Progenitor cell of endocrine pancreas (in vitro differentiated cells): ENCODE data around the gene OOSP1. TPM values are rescaled to one million over a fixed set of nuclear protein-coding genes. Genes with fewer than 3 reads are reported as not detected.

ENCODE experiments used
- DNase-seq: peaks from one replicate; pipeline ENCODE4 v3.0.0; 2021; ENCODE audit warnings: low spot score; ENCODE audit not compliant: unreplicated experiment
- H3K27ac Mint-ChIP-seq: 2 replicates; pipeline ENCODE4 v1.8.0; 2021; ENCODE audit warnings: mild to moderate bottlenecking, moderate library complexity, mixed read lengths
- H3K27me3 Mint-ChIP-seq: 2 replicates; pipeline ENCODE4 v1.8.0; 2021; ENCODE audit warnings: mixed read lengths
- H3K36me3 Mint-ChIP-seq: 2 replicates; pipeline ENCODE4 v1.8.0; 2022; ENCODE audit warnings: mixed read lengths; ENCODE audit not compliant: insufficient read depth
- H3K4me1 Mint-ChIP-seq: 2 replicates; pipeline ENCODE4 v1.8.0; 2021; ENCODE audit warnings: low read depth, mixed read lengths
- H3K4me3 Mint-ChIP-seq: 2 replicates; pipeline ENCODE4 v1.8.0; 2021; ENCODE audit warnings: low read depth, mild to moderate bottlenecking, moderate library complexity, mixed read lengths
- H3K9me3 Mint-ChIP-seq: 2 replicates; pipeline ENCODE4 v1.8.0; 2021; ENCODE audit warnings: low read depth, mixed read lengths
- CTCF ChIP-seq: fragments of 200-600 bp; sonication (generic); IDR thresholded peaks from one replicate; pipeline ENCODE4 v1.5.0; 2021; ENCODE audit warnings: antibody characterized with exemption, mild to moderate bottlenecking; ENCODE audit not compliant: unreplicated experiment
- total RNA-seq: library from RNA; stranded (reverse); gene quantifications from 2 replicates; pipeline ENCODE4 v1.2.1, GENCODE V29; 2021

The OOSP1 gene
- total RNA-seq, 1 donor from 2014 or later: not detected

- TF ChIP-seq CTCF: no peak
- no peak overlapping the region for H3K27ac Mint-ChIP-seq
- no peaks in the 10 kb centered on the region for H3K27me3 Mint-ChIP-seq
- no peak for DNase-seq
- no peak overlapping the region for H3K4me3 Mint-ChIP-seq
- peaks cover 3% of the 10 kb centered on the region for H3K9me3 Mint-ChIP-seq
- H3K4me1 Mint-ChIP-seq: no peaks in the 10 kb centered on the region
- no peaks in the 10 kb centered on the region for H3K36me3 Mint-ChIP-seq
Measured at GRCh38 chr11:59943997-59944714, 5.9 kb downstream of the OOSP1 start.

- Mint-ChIP-seq H3K27ac (no peak overlapping the region), H3K4me3 (no peak overlapping the region), H3K4me1 (no peaks in the 10 kb centered on the region), H3K9me3 (peaks cover 3% of the 10 kb centered on the region), H3K36me3 (no peaks in the 10 kb centered on the region), H3K27me3 (no peaks in the 10 kb centered on the region)
- no peak for DNase-seq
- no peak for TF ChIP-seq CTCF
Measured at GRCh38 chr11:59944720-59945119, 6.5 kb downstream of the OOSP1 start.

- H3K27ac Mint-ChIP-seq: no peak overlapping the region
- no peaks in the 10 kb centered on the region for H3K9me3 Mint-ChIP-seq
- peaks cover 4% of the 10 kb centered on the region for H3K4me1 Mint-ChIP-seq
- H3K36me3 Mint-ChIP-seq: no peaks in the 10 kb centered on the region
- no peak for TF ChIP-seq CTCF
- no peak for DNase-seq
- no peaks in the 10 kb centered on the region for H3K27me3 Mint-ChIP-seq
- no peak overlapping the region for H3K4me3 Mint-ChIP-seq
Measured at GRCh38 chr11:59953463-59954218, 15.4 kb downstream of the OOSP1 start.

GRCh38 chr11:59954219-59954847 lies 16.1 kb downstream of the OOSP1 start:
- Mint-ChIP-seq H3K9me3 (no peaks in the 10 kb centered on the region), H3K27ac (no peak overlapping the region), H3K27me3 (no peaks in the 10 kb centered on the region), H3K4me1 (peaks cover 5% of the 10 kb centered on the region), H3K36me3 (no peaks in the 10 kb centered on the region), H3K4me3 (no peak overlapping the region)
- TF ChIP-seq CTCF: no peak
- DNase-seq: no peak

GRCh38 chr11:59957094-59957493 lies 18.9 kb downstream of the OOSP1 start:
- no peaks in the 10 kb centered on the region for H3K36me3 Mint-ChIP-seq
- no peak overlapping the region for H3K4me3 Mint-ChIP-seq
- TF ChIP-seq CTCF: no peak
- no peaks in the 10 kb centered on the region for H3K27me3 Mint-ChIP-seq
- H3K4me1 Mint-ChIP-seq: peaks cover 16% of the 10 kb centered on the region
- H3K9me3 Mint-ChIP-seq: peaks cover 5% of the 10 kb centered on the region
- DNase-seq: no peak
- H3K27ac Mint-ChIP-seq: no peak overlapping the region
